ENCODE measurements around the gene SLC43A2. TPM values are rescaled to one million over a fixed set of nuclear protein-coding genes. Genes with fewer than 3 reads are reported as not detected.
"Not testable (repeated sequence)": the region's sequence is repeated elsewhere in the genome, so short reads cannot be mapped to it uniquely, and the experiment has no call there.

Gene SLC43A2
- polyA plus RNA-seq, 3 donors, result 25.5 to 35.8 (median 28.1) TPM

GRCh38 chr17:1557355-1558095 lies 71.1 kb downstream of the SLC43A2 start:
- DNase-seq (ENCODE audit: extremely low read depth in 1 of 11, low read depth in 9 of 11, low spot score in 4 of 11), result no peak

GRCh38 chr17:1555651-1556471 lies 72.8 kb downstream of the SLC43A2 start:
- DNase-seq (ENCODE audit: extremely low read depth in 1 of 11, low read depth in 9 of 11, low spot score in 4 of 11), result no peak

GRCh38 chr17:1554751-1555540 lies 73.7 kb downstream of the SLC43A2 start:
- DNase-seq (ENCODE audit: extremely low read depth in 1 of 11, low read depth in 9 of 11, low spot score in 4 of 11), result no peak

- DNase-seq (ENCODE audit: extremely low read depth in 1 of 11, low read depth in 9 of 11, low spot score in 4 of 11), result no peak
Observed at GRCh38 chr17:1553354-1554266, 75.0 kb downstream of the SLC43A2 start.

- no peak for DNase-seq (ENCODE audit: extremely low read depth in 1 of 11, low read depth in 9 of 11, low spot score in 4 of 11)
Observed at GRCh38 chr17:1552932-1553331, 75.7 kb downstream of the SLC43A2 start.

- DNase-seq (ENCODE audit: extremely low read depth in 1 of 11, low read depth in 9 of 11, low spot score in 4 of 11), result no peak
Observed at GRCh38 chr17:1551741-1552140, 76.9 kb downstream of the SLC43A2 start.

- no peak for DNase-seq (ENCODE audit: extremely low read depth in 1 of 11, low read depth in 9 of 11, low spot score in 4 of 11)
Observed at GRCh38 chr17:1548032-1548431, 80.6 kb downstream of the SLC43A2 start.

- no peak for DNase-seq (ENCODE audit: extremely low read depth in 1 of 11, low read depth in 9 of 11, low spot score in 4 of 11)
Observed at GRCh38 chr17:1546292-1546922, 82.2 kb downstream of the SLC43A2 start.

GRCh38 chr17:1545618-1546017 lies 83.0 kb downstream of the SLC43A2 start:
- no peak for DNase-seq (ENCODE audit: extremely low read depth in 1 of 11, low read depth in 9 of 11, low spot score in 4 of 11)

- no peak for DNase-seq (ENCODE audit: extremely low read depth in 1 of 11, low read depth in 9 of 11, low spot score in 4 of 11)
Observed at GRCh38 chr17:1542316-1542715, 86.3 kb downstream of the SLC43A2 start.

GRCh38 chr17:1541367-1541904 lies 87.2 kb downstream of the SLC43A2 start:
- no peak for DNase-seq (ENCODE audit: extremely low read depth in 1 of 11, low read depth in 9 of 11, low spot score in 4 of 11)

- DNase-seq (ENCODE audit: extremely low read depth in 1 of 11, low read depth in 9 of 11, low spot score in 4 of 11), result no peak
Observed at GRCh38 chr17:1539811-1540210, 88.8 kb downstream of the SLC43A2 start.

- no peak for DNase-seq (ENCODE audit: extremely low read depth in 1 of 11, low read depth in 9 of 11, low spot score in 4 of 11)
Observed at GRCh38 chr17:1535737-1536136, 92.9 kb downstream of the SLC43A2 start.

GRCh38 chr17:1533661-1534325 lies 94.8 kb downstream of the SLC43A2 start:
- DNase-seq (ENCODE audit: extremely low read depth in 1 of 11, low read depth in 9 of 11, low spot score in 4 of 11), result no peak

GRCh38 chr17:1532836-1533602 lies 95.6 kb downstream of the SLC43A2 start:
- DNase-seq (ENCODE audit: extremely low read depth in 1 of 11, low read depth in 9 of 11, low spot score in 4 of 11), result no peak

- no peak for DNase-seq (ENCODE audit: extremely low read depth in 1 of 11, low read depth in 9 of 11, low spot score in 4 of 11)
Observed at GRCh38 chr17:1529863-1530262, 98.8 kb downstream of the SLC43A2 start.

- not testable (repeated sequence) for DNase-seq (ENCODE audit: extremely low read depth in 1 of 11, low read depth in 9 of 11, low spot score in 4 of 11)
Observed at GRCh38 chr17:1526876-1527275, 101.8 kb downstream of the SLC43A2 start.
